GM23338 (cell line): ENCODE results near the gene PCDHGA7. TPM values are rescaled to one million over a fixed set of nuclear protein-coding genes. Genes with fewer than 3 reads are reported as not detected.
"Not testable (repeated sequence)": the region's sequence is repeated elsewhere in the genome, so short reads cannot be mapped to it uniquely, and the experiment has no call there.

ENCODE experiments used
- ATAC-seq: fragments of 200-7000 bp; cut with Tn5 transposase; 3 replicates; pipeline ENCODE4 v1.9.1; 2020
- DNase-seq: peaks from one replicate; pipeline ENCODE4 v3.0.0-alpha.2; 2015; ENCODE audit warnings: low spot score
- H2AFZ ChIP-seq: fragments of 200-600 bp; sonication (generic); 2 replicates; pipeline ENCODE4 v1.8.0; 2016; ENCODE audit warnings: antibody characterized with exemption, mild to moderate bottlenecking, moderate library complexity
- H3F3A ChIP-seq: fragments of 200-600 bp; sonication (generic); replicated peaks from 2 replicates; pipeline ENCODE4 v1.8.0; 2017; ENCODE audit warnings: antibody characterized with exemption, mixed run types, low read depth
- H3K27ac ChIP-seq: fragments of 200-600 bp; sonication (generic); 2 replicates; pipeline ENCODE4 v1.6.1; 2016; ENCODE audit warnings: low read depth
- H3K27me3 ChIP-seq: fragments of 200-600 bp; sonication (generic); 2 replicates; pipeline ENCODE4 v1.8.0; 2016; ENCODE audit warnings: mild to moderate bottlenecking, mixed run types, moderate library complexity; ENCODE audit not compliant: insufficient read depth
- H3K36me3 ChIP-seq: fragments of 200-600 bp; sonication (generic); 2 replicates; pipeline ENCODE4 v1.8.0; 2016; ENCODE audit warnings: mild to moderate bottlenecking; ENCODE audit not compliant: insufficient read depth
- H3K4me1 ChIP-seq: fragments of 200-600 bp; sonication (generic); 2 replicates; pipeline ENCODE4 v1.8.0; 2016; ENCODE audit warnings: mild to moderate bottlenecking, moderate library complexity; ENCODE audit not compliant: insufficient read depth
- H3K4me2 ChIP-seq: fragments of 200-600 bp; sonication (generic); 2 replicates; pipeline ENCODE4 v1.7.1; 2017; ENCODE audit warnings: mixed run types
- H3K4me3 ChIP-seq: fragments of 200-600 bp; sonication (generic); 2 replicates; pipeline ENCODE4 v1.6.1; 2016; ENCODE audit warnings: mixed run types
- H3K79me2 ChIP-seq: fragments of 200-600 bp; sonication (generic); replicated peaks from 2 replicates; pipeline ENCODE4 v1.8.0; 2017; ENCODE audit warnings: mild to moderate bottlenecking; ENCODE audit not compliant: insufficient read depth
- H3K9me2 ChIP-seq: fragments of 200-600 bp; sonication (generic); 2 replicates; pipeline ENCODE4 v1.8.0; 2017; ENCODE audit not compliant: insufficient read depth
- H4K20me1 ChIP-seq: fragments of 200-600 bp; sonication (generic); replicated peaks from 2 replicates; pipeline ENCODE4 v1.8.0; 2017; ENCODE audit warnings: mild to moderate bottlenecking; ENCODE audit not compliant: insufficient read depth
- H3K27ac Mint-ChIP-seq: 2 replicates; pipeline ENCODE4 v1.8.0; 2020; ENCODE audit warnings: inconsistent platforms, mild to moderate bottlenecking, moderate library complexity, mixed read lengths
- H3K27me3 Mint-ChIP-seq: 3 replicates; pipeline ENCODE4 v1.8.0; 2022; ENCODE audit warnings: low read depth, mild to moderate bottlenecking, moderate library complexity, mixed read lengths, inconsistent platforms; ENCODE audit not compliant: insufficient read depth, poor library complexity
- H3K36me3 Mint-ChIP-seq: 3 replicates; pipeline ENCODE4 v1.8.0; 2021; ENCODE audit warnings: low read depth, mild to moderate bottlenecking, inconsistent platforms, moderate library complexity, mixed read lengths
- H3K4me1 Mint-ChIP-seq: 3 replicates; pipeline ENCODE4 v1.8.0; 2020; ENCODE audit warnings: mild to moderate bottlenecking, inconsistent platforms, mixed read lengths
- H3K4me3 Mint-ChIP-seq: 3 replicates; pipeline ENCODE4 v1.8.0; 2021; ENCODE audit warnings: moderate library complexity, mild to moderate bottlenecking, inconsistent platforms, mixed read lengths
- H3K9me3 Mint-ChIP-seq: 3 replicates; pipeline ENCODE4 v1.8.0; 2020; ENCODE audit warnings: moderate library complexity, mild to moderate bottlenecking, inconsistent platforms, mixed read lengths
- CREB1 ChIP-seq: fragments of 250-450 bp; sonication (Bioruptor Pico); IDR thresholded peaks from 2 replicates; pipeline ENCODE4 v1.5.0; 2020; ENCODE audit warnings: low read depth, mild to moderate bottlenecking, moderate library complexity
- CTCF ChIP-seq, 2 experiments: fragments of 200-600 bp in 1 of 2; sonication (generic) in 1 of 2; conservative IDR thresholded peaks; 2 replicates each; pipeline versions ENCODE4 v1.5.1 to v1.6.1; 2016 to 2017; ENCODE audit warnings: antibody characterized with exemption in 2 of 2, low read depth in 2 of 2, mild to moderate bottlenecking in 2 of 2, moderate library complexity in 1 of 2
- ETS1 ChIP-seq: IDR thresholded peaks from 2 replicates; pipeline ENCODE4 v1.6.1; 2016; ENCODE audit warnings: antibody characterized with exemption
- ZNF331 ChIP-seq: fragments of 250-450 bp; sonication (Bioruptor Pico); IDR thresholded peaks from 2 replicates; pipeline ENCODE4 v1.5.0; 2020; ENCODE audit warnings: low read depth, mild to moderate bottlenecking, moderate library complexity
- polyA plus RNA-seq: library from polyadenylated mRNA; unstranded; fragments of >200 nt; fragmentation: Nextera tagmentation; extraction: Ambion mirVana; gene quantifications from 2 replicates; pipeline ENCODE4 v1.2.1, GENCODE V29; 2016
- total RNA-seq: library from RNA; depleted of rRNA; stranded (reverse); fragments of >200 nt; shearing (Covaris generic); gene quantifications from 2 replicates; pipeline ENCODE4 v1.2.3, GENCODE V29; 2014

The PCDHGA7 gene
- total and polyA plus RNA-seq, 2 experiments from 2014 or later: 0.44 to 4.4 TPM

GRCh38 chr5:141397756-141398551 lies 15.4 kb downstream of the PCDHGA7 start, which contains the start of gene PCDHGB5:
TSS of gene PCDHGB5 (plus strand) at chr5:141397947. CDS start at chr5:141398128, 181 bp downstream.
- not testable (repeated sequence) for H3K4me1 ChIP-seq, H3K9me2 ChIP-seq, H4K20me1 ChIP-seq, H3K4me1 Mint-ChIP-seq, H2AFZ ChIP-seq, H3K27ac ChIP-seq, H3F3A ChIP-seq, H3K27ac Mint-ChIP-seq, H3K79me2 ChIP-seq, H3K27me3 ChIP-seq, H3K4me3 Mint-ChIP-seq
- Histone ChIP-seq H3K4me3 (peak within 1 kb of the TSS; percentile 52), H3K4me2 (peak within 1 kb of the TSS; percentile 61; the same call in 1 of the 2 replicates), H3K36me3 (0 out of 2 replicates have a peak, but pooled peaks cover 13% of the 10 kb centered on the region)
- peak; percentile 69 for TF ChIP-seq CTCF (conservative IDR thresholded peaks at IDR 0.05; ENCODE audit: low read depth in 2 of 2)
- Mint-ChIP-seq H3K27me3 (peaks cover 16% of the 10 kb centered on the region), H3K9me3 (peaks cover 79% of the 10 kb centered on the region), H3K36me3 (peaks cover 63% of the 10 kb centered on the region)
- ATAC-seq (peak; percentile 90), DNase-seq (peak; percentile 79)

- DNase-seq (no peak), ATAC-seq (no peak)
- Mint-ChIP-seq H3K4me3 (no peak overlapping the region), H3K36me3 (peaks cover 63% of the 10 kb centered on the region), H3K9me3 (peaks cover 79% of the 10 kb centered on the region), H3K4me1 (no peaks in the 10 kb centered on the region; the same call in 2 of the 3 replicates), H3K27me3 (peaks cover 15% of the 10 kb centered on the region), H3K27ac (no peak overlapping the region)
- no peaks in the 10 kb centered on the region for H4K20me1 ChIP-seq
- 0 out of 2 replicates have a peak, but pooled peaks cover 11% of the 10 kb centered on the region for H3K36me3 ChIP-seq
- no peak overlapping the region for H2AFZ ChIP-seq
- peak overlapping the region; percentile 42; the same call in 1 of the 2 replicates for H3K4me3 ChIP-seq
- no peak for TF ChIP-seq CREB1 (CRISPR knock-in tag)
- no peak for TF ChIP-seq ZNF331 (CRISPR knock-in tag)
- TF ChIP-seq ETS1: no peak
- no peak overlapping the region for H3K27ac ChIP-seq
- no peaks in the 10 kb centered on the region for H3K9me2 ChIP-seq
- H3K4me2 ChIP-seq: peak overlapping the region; percentile 49; the same call in 1 of the 2 replicates
- H3K27me3 ChIP-seq: no peaks in the 10 kb centered on the region
- H3K4me1 ChIP-seq: no peaks in the 10 kb centered on the region
- H3K79me2 ChIP-seq: no peaks in the 10 kb centered on the region; the same call in 1 of the 2 replicates
- H3F3A ChIP-seq: no peaks in the 10 kb centered on the region
These were observed 16.1 kb downstream of the PCDHGA7 start for GRCh38 chr5:141398608-141399007.
